Stimulated activated CD4-positive, alpha-beta T cell treated with anti-CD3 and anti-CD28 coated beads, Interleukin-4, amount 100 ng/mL, for 1 hour (primary cell): ENCODE measurements around the gene COPE.

Experiments
- DNase-seq: peaks from one replicate; pipeline ENCODE4 v3.0.0-alpha.2; 2020

The COPE gene

DNA sequence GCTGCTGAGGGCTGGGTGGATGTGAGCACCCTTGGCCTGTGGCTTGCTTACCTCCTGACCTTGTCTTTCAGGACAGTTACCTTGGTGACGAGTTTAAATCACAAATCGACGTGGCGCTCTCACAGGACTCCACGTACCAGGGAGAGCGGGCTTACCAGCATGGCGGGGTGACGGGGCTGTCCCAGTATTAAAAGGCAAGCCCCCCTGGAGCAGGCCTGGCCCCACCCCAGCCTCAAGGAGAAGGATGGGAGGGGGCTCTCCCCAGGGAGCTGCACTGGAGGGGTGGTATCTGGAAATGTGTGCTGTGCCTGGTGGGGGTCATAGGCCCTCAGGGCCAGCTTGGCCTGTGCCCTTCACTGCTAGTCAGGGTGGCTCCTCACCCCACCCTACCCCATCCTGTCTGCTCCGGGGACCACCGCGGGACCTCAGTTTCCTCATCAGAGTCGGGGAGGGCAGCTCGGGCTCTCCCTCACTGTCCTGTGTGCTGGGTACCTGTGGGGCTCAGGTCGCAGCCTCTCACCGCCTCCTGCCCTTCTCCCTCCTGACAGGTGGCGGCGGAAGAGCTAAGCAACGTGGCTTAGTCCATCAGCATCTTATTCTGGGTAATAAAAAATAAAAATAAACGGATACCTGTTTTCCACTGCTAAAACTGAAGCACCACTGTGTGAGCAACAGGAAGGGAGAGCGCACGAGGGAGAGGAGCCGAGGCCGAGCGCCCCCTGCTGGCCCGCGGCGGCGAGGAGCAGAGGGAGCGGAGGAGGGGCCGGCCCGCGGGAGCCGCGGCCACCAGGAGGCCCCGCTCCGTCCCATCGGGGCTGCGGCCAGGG, 53.0 kb downstream of the COPE start:
- peak; percentile 68 for DNase-seq

DNA sequence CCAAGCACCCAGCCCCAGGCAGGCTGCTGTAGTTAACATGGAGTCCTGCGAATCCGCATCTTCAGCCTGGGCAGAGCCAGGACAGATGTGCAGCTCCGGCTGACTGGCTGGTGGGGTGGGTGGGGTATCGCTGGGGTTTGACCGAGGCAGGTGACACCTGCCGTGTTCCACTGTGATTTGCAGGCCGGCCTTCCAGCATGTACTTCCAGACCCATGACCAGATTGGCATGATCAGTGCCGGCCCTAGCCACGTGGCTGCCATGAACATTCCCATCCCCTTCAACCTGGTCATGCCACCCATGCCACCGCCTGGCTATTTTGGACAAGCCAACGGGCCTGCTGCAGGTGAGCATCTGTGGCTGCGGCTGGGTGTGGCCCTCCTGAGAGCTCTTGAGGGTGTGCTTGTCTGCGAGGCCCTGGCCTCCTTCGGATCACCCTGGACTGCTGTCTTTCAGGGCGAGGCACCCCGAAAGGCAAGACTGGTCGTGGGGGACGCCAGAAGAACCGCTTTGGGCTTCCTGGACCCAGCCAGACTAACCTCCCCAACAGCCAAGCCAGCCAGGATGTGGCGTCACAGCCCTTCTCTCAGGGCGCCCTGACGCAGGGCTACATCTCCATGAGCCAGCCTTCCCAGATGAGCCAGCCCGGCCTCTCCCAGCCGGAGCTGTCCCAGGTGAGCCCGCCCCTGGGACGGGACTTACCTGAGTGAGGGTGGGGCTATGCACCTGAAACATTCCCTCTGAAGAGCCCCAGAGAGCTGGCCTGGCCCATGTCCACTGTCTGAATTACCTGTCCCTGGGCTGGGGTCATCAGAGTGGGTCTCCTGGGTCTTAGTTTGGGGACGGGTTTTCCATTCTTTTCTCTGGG, 53.8 kb downstream of the COPE start:
- DNase-seq, result no peak

DNA sequence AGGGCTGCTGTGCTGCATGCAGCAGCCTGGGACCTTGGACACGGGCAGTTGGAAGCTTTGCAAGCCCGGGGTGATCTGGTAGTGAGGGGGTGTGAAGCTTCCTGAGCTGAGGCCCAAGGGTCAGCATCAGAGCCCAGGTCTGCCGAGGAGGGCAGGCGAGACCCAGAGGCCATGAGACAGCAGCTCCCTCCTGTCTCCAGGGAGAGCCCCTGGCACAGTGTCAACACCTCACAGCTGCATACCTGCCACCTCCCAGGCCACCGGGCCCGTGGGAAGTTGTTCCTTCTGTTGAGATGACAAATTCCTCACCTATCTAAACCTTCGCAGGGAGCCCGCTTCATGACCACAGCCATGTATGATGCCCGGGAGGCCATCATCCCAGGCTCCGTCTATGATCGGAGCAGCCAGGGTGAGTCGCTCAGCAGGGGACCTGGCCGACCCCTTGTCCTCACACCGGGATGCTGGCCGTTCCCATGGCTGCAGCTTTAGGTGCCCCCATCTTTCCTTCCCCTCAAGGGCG, 55.3 kb downstream of the COPE start:
- DNase-seq, result no peak

DNA sequence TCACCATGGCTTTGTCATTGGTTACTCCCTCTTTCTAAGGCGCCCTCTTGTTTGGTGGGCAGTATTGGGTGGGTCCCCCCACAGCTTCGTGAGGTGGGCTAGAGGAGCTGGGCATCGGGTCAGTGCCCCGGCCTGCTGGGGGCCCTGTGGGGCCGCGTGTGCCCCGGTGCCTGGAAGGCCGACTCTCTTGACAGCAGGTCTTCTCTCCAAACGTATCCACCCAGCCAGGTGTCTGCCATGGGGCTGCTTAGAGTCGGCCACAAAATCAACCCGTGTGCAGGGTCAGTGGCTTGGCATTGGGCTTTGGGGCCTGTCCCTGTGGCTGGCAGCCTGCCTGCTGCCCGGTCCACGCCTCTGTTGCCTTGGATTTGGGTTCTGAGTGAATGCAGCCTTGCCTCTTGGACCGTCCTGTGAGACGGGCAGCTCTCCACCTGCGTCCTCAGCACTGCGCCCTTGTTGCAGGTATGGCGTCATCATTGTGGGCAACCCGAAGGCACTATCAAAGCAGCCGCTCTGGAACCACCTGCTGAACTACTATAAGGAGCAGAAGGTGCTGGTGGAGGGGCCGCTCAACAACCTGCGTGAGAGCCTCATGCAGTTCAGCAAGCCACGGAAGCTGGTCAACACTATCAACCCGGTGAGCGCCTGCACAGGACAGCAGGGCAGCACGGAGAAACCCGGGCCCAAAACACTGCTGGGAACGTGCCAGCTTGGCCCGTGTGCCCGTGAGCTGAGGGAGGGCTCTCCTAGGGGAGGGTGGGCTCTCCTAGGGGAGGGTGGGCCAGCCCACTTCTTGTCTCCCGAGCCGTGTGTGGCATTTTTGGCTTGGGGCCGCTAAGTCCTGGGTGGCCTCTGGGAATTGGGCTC, 56.0 kb downstream of the COPE start:
- DNase-seq, result no peak

DNA sequence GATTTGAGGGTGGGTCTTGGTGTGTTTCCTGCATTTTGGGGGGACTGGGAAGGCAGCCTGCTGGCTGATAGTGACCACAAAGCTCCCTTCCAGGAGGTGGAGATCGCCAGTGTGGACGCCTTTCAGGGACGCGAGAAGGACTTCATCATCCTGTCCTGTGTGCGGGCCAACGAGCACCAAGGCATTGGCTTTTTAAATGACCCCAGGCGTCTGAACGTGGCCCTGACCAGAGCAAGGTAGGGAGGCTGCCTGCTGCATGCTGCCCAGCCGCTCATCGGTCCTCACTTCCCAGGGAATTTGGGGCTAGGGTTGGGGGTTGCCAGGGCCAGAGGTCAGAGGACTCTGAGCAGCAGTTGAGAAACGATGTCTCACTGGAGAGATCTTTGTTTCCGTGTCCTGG, 57.3 kb downstream of the COPE start:
- DNase-seq, result no peak

DNA sequence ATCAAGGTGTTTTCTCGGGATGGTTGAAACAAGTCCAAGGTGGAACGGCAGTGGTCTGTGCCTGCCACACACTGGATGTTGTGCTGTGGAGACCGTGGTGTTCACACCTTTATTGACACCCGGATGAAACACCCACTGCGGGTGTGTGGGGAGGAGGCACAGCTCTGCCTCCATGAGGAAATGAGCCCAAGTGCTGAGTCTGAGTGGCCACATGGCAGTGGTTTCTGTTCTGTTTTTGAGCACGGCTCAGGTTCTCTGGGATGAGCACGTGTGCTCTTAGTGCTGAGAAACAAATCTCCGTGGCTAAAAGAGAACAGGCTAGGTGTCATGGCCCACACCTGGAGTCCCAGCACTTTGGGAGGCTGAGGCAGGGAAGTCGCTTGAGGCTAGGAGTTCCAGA, 58.0 kb downstream of the COPE start:
- DNase-seq, result no peak

DNA sequence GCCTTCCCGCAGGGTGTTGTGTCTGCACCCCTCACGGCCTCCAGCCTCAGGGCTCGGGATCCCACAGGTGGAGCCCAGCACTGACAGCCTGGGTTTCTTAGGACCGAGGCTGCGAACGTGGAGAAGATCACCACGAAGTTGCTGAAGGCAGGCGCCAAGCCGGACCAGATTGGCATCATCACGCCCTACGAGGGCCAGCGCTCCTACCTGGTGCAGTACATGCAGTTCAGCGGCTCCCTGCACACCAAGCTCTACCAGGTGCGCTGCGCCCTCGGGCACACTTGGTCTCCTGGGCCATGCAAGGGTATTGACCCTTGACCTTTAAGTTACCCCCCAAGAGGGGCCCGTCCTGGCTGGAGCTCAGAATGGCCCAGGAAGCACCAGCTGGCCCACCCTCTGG, 58.5 kb downstream of the COPE start:
- no peak for DNase-seq

DNA sequence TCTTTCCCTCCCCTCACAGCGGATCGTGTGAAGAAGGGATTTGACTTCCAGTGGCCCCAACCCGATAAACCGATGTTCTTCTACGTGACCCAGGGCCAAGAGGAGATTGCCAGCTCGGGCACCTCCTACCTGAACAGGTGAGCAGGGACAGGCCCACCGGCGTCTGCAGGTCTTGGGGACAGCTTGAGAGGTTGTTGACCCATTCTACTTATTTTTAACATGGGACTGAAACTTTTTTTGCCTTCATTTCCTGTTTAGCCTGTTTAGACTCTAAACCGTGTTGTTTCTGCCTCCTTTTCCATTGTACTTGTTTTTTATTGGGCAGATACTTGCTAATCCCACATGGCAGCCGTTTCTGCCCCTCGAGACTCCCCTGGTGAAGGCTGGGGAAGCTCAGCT, 58.9 kb downstream of the COPE start:
- DNase-seq, result no peak

DNA sequence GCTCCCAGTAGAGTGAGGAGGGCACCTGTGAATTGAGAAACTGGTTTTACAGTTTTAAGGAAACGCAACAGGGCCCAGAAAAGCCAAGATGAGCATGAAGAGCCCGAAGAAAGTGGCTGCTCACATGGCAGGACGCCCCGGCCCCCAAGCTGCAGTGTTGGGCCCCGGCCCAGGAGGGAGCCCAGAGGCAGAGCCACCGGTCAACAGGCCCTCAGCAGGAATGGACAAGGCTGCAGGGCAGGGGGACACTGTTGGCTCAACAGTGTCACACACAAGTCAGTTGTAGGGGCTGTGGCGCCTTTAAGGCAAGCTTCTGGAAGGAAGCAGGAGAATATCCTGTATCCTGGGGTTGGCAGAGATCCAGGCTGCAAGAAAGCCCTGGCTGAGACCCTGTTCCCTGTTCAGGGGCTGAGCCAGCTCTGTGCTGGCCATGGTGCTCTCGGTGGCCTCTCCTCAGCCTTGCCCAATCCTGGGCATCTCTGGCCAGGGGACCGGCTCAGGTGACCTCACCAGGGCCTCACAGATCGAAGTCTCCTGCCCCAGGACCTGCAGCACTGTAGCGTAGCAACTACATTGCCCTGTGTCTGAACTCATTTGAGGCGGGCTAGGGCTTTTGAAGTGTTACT, 59.4 kb downstream of the COPE start:
- no peak for DNase-seq

DNA sequence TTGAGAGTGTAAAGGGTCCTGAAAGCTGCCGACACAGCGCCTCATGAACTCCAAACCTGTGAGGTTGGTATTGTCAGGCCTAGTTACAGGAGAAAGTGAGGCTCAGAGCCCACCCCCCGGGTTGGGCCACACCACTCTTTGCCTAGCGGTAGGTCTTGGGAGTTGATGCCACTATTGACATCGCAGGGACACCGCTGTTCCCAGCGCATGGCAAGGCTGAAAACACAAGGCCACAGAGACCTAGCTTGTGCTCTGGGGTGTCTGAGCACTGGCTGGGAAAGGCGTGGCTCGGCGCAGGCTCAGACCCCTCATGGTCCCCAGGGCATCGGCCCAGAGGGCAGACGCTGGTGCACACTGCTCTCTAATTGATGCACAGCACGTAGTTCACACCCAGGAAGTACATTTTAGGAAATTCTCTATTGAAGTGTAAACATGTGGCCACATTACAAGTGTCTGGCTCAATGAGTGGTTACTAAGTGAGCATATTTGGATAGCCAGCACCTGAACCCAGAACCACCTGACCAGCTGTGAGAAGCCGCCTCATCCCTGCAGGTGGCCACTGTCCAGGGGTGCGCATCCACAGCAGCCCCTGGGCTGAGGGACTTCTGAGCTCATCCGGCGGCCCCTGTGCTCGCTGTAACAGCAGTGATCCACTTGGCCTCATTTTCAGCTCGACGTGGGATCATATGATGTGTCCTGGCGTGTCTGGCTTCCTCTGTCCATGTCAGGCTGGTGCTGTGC, 60.1 kb downstream of the COPE start:
- DNase-seq, result no peak

DNA sequence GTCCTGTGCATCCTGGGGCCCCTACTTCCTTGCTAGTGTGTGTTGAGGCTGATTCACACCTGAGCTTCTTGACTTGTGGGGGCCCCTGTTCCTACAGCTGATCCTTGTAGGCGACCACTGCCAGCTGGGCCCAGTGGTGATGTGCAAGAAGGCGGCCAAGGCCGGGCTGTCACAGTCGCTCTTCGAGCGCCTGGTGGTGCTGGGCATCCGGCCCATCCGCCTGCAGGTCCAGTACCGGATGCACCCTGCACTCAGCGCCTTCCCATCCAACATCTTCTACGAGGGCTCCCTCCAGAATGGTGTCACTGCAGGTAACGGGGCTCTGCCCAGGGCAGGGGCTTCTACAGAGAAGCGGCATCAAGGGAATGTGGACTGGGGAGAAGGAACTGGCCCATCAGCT, 62.0 kb downstream of the COPE start:
- no peak for DNase-seq

DNA sequence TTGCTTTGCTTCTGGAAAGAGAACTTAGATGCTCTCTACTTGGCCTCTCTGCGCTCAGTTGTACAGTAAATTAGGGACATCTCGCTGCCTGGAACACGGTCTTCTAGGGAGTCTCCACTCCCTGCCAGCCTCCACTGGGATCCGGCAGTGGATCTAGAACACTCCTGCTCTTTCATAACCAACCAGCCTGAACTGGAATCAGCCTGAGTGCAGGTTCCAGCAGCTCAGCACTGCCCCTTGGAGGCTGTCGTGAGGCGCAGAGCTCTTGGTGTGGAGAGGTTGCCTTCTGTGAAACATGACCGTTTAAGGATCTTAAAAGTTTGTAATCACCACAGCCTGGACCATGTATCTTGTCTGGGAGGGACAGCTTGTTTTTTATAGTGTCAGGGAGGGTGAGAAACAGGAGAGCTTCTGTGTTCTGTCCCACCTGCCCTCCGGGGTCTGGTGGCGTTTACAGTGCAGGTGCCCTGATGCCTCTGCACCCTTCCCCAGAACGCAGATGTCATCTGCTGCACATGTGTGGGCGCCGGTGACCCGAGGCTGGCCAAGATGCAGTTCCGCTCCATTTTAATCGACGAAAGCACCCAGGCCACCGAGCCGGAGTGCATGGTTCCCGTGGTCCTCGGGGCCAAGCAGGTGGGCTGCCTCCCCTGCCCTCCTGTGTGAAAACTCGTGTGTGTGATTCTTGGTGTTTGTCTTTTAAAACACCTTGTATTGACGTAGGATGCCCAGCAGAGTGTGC, 62.6 kb downstream of the COPE start:
- no peak for DNase-seq

DNA sequence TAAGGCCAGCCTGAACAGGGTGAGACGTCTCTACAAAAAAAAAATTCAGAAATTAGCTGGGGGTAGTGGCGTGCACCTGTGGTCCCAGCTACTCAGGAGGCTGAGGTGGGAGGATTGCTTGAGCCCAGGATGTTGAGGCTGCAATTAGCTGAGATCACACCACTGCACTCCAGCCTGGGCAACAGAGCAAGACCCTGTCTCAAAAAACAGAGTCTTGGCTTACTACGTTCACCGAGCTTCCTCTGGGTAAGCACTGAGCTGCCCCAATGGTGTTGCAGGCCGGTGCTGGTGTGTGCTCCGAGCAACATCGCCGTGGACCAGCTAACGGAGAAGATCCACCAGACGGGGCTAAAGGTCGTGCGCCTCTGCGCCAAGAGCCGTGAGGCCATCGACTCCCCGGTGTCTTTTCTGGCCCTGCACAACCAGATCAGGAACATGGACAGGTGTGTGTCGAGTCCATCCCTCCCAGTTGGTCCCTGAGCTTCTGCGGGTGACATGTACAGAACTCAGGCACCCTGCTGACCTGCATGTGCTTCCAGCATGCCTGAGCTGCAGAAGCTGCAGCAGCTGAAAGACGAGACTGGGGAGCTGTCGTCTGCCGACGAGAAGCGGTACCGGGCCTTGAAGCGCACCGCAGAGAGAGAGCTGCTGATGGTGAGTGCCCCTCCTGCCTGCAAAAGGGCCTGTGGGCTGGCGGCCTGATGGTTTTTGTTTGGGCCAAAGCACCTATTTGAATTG, 63.4 kb downstream of the COPE start:
- DNase-seq, result no peak

DNA sequence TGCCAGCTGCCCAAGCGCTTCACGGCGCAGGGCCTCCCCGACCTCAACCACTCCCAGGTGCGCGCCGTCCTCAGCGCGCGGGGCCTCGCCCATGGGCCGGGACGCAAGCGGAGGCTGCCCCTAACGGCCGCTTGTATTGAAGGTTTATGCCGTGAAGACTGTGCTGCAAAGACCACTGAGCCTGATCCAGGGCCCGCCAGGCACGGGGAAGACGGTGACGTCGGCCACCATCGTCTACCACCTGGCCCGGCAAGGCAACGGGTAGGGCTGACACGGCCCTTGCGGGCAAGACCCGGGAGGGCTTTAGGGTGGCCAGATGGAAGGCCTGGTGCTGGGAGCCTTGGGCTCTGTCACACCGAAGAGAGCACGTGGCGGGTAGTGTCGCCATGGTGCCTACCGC, 64.2 kb downstream of the COPE start:
- DNase-seq, result no peak

DNA sequence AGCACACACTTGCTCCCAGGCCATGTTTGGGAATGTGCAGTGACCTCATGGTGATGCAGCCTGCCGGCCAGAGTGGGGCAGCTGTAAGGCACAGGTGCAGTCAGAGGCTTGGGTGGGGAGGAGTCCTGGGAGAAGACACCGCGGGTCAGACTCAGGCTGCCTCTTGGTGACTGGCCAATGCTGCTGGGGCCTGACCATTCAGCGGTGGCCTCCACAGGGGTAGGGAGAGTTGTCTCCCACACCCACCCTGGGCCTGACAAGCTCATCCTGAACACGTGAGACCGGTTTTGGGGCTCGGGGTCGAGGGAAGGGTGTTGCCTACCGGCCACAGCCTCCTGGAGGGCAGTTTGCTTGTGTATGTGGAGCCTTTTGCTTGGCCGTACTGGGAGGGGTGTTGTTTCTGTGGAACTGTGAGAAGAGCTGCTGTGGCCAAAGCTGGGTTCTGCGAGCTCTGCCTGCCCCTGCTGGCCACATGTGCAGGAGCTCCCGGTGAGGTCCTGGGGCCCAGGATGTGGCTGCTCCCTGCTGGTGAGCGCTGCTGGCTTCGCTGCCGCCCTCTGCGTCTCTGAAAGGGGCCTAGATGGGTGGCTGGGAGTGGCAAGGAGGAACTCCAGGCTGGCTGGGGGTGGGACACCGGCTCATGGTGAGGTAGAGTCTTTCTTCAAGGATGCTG, 65.3 kb downstream of the COPE start:
- no peak for DNase-seq

DNA sequence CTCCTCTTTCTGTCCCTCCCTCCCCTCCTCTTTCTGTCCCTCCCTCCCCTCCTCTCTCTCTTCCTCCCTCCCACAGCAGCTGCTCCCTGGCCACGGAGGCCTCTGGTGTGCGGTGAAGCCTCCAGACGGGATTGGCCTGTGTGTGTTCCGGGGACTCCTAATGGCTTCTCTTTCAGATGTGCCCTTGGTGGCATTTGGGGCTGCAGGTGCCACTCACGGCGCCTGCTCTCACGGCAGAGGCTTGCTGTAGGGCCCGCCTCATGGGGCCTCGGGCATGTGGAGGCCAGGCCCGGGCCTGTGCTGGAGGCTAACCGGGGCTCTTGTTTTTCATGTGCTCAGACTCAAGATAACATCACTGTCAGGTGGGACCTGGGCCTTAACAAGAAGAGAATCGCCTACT, 66.5 kb downstream of the COPE start:
- no peak for DNase-seq

DNA sequence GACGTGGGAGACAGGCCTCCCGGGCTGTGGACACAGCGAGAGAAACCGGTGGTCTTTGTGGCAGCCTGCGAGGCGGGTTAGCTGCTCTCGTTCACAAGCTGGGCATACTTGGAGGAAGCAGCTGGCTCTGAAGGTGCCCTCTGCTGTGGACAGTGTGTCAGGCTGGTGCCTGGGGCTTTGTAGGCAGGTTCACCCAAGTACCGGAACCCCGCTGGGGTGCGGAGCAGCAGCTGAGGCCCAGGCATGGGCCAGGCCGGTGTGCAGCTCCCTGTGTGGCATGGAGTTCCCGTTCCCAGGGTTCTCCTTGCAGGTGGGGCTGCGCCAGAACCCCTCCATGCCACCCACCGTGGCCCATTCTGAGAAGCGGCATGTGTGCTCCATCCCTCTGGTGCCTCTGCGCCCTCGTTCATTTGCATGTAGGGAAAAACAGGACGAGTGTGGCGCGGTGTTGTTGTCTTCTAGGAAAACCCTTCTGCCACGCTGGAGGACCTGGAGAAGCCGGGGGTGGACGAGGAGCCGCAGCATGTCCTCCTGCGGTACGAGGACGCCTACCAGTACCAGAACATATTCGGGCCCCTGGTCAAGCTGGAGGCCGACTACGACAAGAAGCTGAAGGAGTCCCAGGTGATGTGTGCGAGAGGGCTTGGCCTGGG, 67.4 kb downstream of the COPE start:
- no peak for DNase-seq

DNA sequence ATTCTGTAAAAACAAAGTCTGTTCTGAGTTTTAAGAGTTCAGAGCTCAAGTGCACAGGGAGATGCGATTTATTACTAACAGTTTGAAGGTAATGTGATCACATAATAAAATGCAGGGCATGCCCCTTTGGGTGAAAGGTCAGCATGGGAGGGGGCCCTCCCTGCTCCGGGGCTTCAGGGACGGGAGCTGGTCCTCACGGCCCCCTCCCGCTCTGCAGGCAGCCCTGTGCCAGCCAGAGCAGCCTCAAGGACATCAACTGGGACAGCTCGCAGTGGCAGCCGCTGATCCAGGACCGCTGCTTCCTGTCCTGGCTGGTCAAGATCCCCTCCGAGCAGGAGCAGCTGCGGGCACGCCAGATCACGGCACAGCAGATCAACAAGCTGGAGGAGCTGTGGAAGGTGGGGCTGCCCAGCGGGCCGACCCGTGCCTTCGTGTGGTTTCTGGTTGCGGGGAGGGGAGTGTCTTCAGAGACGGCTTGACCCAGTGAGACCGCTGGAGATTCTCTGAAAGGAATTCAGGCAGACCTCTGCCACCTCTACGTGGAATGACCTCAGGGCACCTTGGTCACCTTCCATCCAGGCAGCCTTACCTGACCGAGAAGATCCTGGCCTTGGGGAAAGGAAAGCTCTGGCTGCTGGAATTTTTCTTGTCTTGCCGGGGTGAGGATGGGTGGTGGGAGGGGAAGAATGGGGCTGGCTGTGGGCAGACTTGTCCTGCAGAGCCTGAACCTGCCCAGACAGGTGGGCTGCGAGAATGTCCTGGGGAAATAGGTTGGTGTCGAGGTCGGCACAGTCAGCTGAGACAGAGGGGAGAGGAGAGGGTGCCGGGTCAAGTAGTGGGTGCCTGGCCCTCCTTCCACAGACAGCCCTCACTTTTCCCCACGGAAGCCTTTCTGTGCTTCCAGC, 68.5 kb downstream of the COPE start:
- no peak for DNase-seq
